Measurements from ENCODE around the gene EDIL3. TPM values are rescaled to one million over a fixed set of nuclear protein-coding genes. Genes with fewer than 3 reads are reported as not detected.

Gene EDIL3
- total RNA-seq, 1 experiment from 2014 or later = 7.2 TPM

DNA sequence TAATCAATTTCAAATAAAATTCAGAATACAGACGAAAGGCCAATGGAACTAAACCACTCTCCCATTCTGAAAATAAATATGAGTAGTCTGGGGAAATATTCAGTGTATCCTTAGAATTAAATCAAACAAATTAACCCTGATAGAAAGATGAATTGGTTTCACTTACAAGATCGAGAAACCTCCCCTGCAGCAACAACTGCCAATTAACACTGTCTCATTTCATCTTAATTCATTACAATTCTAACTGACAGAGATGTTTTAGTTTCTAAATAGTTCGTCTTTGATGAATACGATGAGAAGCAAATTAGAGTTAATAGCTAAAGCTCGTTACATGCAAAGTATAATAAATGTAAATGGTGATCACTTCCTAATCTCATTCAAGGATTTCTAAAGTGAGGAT, 247.1 kb downstream of the EDIL3 start:
- H4K20me1 ChIP-seq (ENCODE audit: insufficient read depth) = no peaks in the 10 kb centered on the region
- H3F3A ChIP-seq (ENCODE audit: insufficient read depth, low read depth) = no peaks in the 10 kb centered on the region
- POLR2A ChIA-PET (ENCODE audit: unreplicated experiment) = no interaction called here
- no peak overlapping the region for H3K27ac ChIP-seq
- no peaks in the 10 kb centered on the region for H3K4me1 ChIP-seq (replicated peaks; ENCODE audit: insufficient read depth)
- H3K4me2 ChIP-seq = no peak overlapping the region
- H3K36me3 ChIP-seq (ENCODE audit: low read depth) = no peaks in the 10 kb centered on the region
- CTCF ChIA-PET = no interaction called here
- no peaks in the 10 kb centered on the region for H3K9me2 ChIP-seq (ENCODE audit: insufficient read depth)
- intact Hi-C loops (cut with micrococcal nuclease; ENCODE audit: unreplicated experiment) = no loop called here
- no peaks in the 10 kb centered on the region for H3K79me2 ChIP-seq (ENCODE audit: low read depth)
- H3K27me3 ChIP-seq (ENCODE audit: insufficient read depth, low read depth) = no peaks in the 10 kb centered on the region
- no TSS peak for BruUV-seq (replicated peaks)
- no peak overlapping the region for H2AFZ ChIP-seq
- no peak overlapping the region for H3K4me3 ChIP-seq
- DNase-seq = no peak
- no peaks in the 10 kb centered on the region for H3K9me3 ChIP-seq (ENCODE audit: insufficient read depth, low read depth)
- TF ChIP-seq EZH2 (IDR thresholded peaks at IDR 0.05; ENCODE audit: low read depth) = no peak

- Histone ChIP-seq H3K4me2 (no peak overlapping the region), H3K9me2 (ENCODE audit: insufficient read depth) (no peaks in the 10 kb centered on the region; the same call in 1 of the 2 replicates), H3F3A (ENCODE audit: insufficient read depth, low read depth) (no peaks in the 10 kb centered on the region), H3K4me1 (replicated peaks; ENCODE audit: insufficient read depth) (no peaks in the 10 kb centered on the region), H4K20me1 (ENCODE audit: insufficient read depth) (no peaks in the 10 kb centered on the region), H3K4me3 (no peak overlapping the region), H3K79me2 (ENCODE audit: low read depth) (no peaks in the 10 kb centered on the region), H3K27me3 (ENCODE audit: insufficient read depth, low read depth) (no peaks in the 10 kb centered on the region), H2AFZ (no peak overlapping the region), H3K9me3 (ENCODE audit: insufficient read depth, low read depth) (no peaks in the 10 kb centered on the region), H3K36me3 (ENCODE audit: low read depth) (no peaks in the 10 kb centered on the region), H3K27ac (no peak overlapping the region)
- no peak for DNase-seq
- BruUV-seq (replicated peaks) = no TSS peak
- ChIA-PET CTCF (no interaction called here), POLR2A (ENCODE audit: unreplicated experiment) (no interaction called here)
- TF ChIP-seq, protein P1, sequence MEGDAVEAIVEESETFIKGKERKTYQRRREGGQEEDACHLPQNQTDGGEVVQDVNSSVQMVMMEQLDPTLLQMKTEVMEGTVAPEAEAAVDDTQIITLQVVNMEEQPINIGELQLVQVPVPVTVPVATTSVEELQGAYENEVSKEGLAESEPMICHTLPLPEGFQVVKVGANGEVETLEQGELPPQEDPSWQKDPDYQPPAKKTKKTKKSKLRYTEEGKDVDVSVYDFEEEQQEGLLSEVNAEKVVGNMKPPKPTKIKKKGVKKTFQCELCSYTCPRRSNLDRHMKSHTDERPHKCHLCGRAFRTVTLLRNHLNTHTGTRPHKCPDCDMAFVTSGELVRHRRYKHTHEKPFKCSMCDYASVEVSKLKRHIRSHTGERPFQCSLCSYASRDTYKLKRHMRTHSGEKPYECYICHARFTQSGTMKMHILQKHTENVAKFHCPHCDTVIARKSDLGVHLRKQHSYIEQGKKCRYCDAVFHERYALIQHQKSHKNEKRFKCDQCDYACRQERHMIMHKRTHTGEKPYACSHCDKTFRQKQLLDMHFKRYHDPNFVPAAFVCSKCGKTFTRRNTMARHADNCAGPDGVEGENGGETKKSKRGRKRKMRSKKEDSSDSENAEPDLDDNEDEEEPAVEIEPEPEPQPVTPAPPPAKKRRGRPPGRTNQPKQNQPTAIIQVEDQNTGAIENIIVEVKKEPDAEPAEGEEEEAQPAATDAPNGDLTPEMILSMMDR (conservative IDR thresholded peaks at IDR 0.05) = no peak
- no peak for TF ChIP-seq EZH2 (IDR thresholded peaks at IDR 0.05; ENCODE audit: low read depth)
- intact Hi-C loops (cut with micrococcal nuclease; ENCODE audit: unreplicated experiment) = no loop called here
Measured at GRCh38 chr5:84131372-84131771, 253.3 kb downstream of the EDIL3 start.

- no peak overlapping the region for H2AFZ ChIP-seq
- H3K79me2 ChIP-seq (ENCODE audit: low read depth) = no peaks in the 10 kb centered on the region
- H3K27me3 ChIP-seq (ENCODE audit: insufficient read depth, low read depth) = no peaks in the 10 kb centered on the region
- no peaks in the 10 kb centered on the region for H3F3A ChIP-seq (ENCODE audit: insufficient read depth, low read depth)
- POLR2A ChIA-PET (ENCODE audit: unreplicated experiment) = no interaction called here
- H3K36me3 ChIP-seq (ENCODE audit: low read depth) = no peaks in the 10 kb centered on the region
- H3K4me1 ChIP-seq (replicated peaks; ENCODE audit: insufficient read depth) = no peaks in the 10 kb centered on the region
- H4K20me1 ChIP-seq (ENCODE audit: insufficient read depth) = no peaks in the 10 kb centered on the region
- H3K4me2 ChIP-seq = no peak overlapping the region
- H3K9me3 ChIP-seq (ENCODE audit: insufficient read depth, low read depth) = no peaks in the 10 kb centered on the region
- BruUV-seq (replicated peaks) = no TSS peak
- no peak for TF ChIP-seq EZH2 (IDR thresholded peaks at IDR 0.05; ENCODE audit: low read depth)
- TF ChIP-seq, protein P1 (conservative IDR thresholded peaks at IDR 0.05) = no peak
- H3K9me2 ChIP-seq (ENCODE audit: insufficient read depth) = no peaks in the 10 kb centered on the region; the same call in 1 of the 2 replicates
- no peak overlapping the region for H3K4me3 ChIP-seq
- DNase-seq = no peak
- no peak overlapping the region for H3K27ac ChIP-seq
- CTCF ChIA-PET = no interaction called here
- intact Hi-C loops (cut with micrococcal nuclease; ENCODE audit: unreplicated experiment) = no loop called here
Measured at GRCh38 chr5:84130006-84130580, 254.6 kb downstream of the EDIL3 start.

DNA sequence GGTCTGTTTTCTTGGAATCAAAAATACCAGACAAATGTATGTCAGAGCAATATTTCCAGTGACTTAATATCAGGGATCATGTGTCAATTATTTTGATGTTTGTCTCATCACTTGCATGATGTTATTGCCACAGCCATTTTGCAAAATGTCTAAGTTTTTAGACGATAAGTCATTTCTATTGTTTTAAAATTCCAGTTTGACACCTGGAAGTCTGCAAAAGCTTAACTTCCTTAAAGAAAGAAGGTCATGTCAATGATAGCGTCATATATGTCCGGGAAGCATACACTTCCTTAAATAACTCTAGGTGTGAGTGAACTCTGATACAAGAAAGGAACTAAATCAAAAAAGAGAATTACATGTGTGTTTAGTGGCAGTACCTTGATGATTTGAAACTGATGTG, 259.5 kb downstream of the EDIL3 start:
- no peaks in the 10 kb centered on the region for H3K79me2 ChIP-seq (ENCODE audit: low read depth)
- no peak for TF ChIP-seq EZH2 (IDR thresholded peaks at IDR 0.05; ENCODE audit: low read depth)
- TF ChIP-seq, protein P1 (conservative IDR thresholded peaks at IDR 0.05) = no peak
- DNase-seq = no peak
- no peak overlapping the region for H3K4me3 ChIP-seq
- POLR2A ChIA-PET (ENCODE audit: unreplicated experiment) = no interaction called here
- intact Hi-C loops (cut with micrococcal nuclease; ENCODE audit: unreplicated experiment) = no loop called here
- CTCF ChIA-PET = no interaction called here
- H3K27ac ChIP-seq = no peak overlapping the region
- no peak overlapping the region for H2AFZ ChIP-seq
- H3K27me3 ChIP-seq (ENCODE audit: insufficient read depth, low read depth) = no peaks in the 10 kb centered on the region
- H4K20me1 ChIP-seq (ENCODE audit: insufficient read depth) = no peaks in the 10 kb centered on the region
- no peak overlapping the region for H3K4me2 ChIP-seq
- H3F3A ChIP-seq (ENCODE audit: insufficient read depth, low read depth) = no peaks in the 10 kb centered on the region
- BruUV-seq (replicated peaks) = no TSS peak
- no peaks in the 10 kb centered on the region for H3K36me3 ChIP-seq (ENCODE audit: low read depth)
- H3K9me3 ChIP-seq (ENCODE audit: insufficient read depth, low read depth) = no peaks in the 10 kb centered on the region
- no peaks in the 10 kb centered on the region; the same call in 1 of the 2 replicates for H3K9me2 ChIP-seq (ENCODE audit: insufficient read depth)
- no peaks in the 10 kb centered on the region for H3K4me1 ChIP-seq (replicated peaks; ENCODE audit: insufficient read depth)
